Keratinocyte (primary cell): Measurements from ENCODE around the gene TRAF5. TPM values are rescaled to one million over a fixed set of nuclear protein-coding genes. Genes with fewer than 3 reads are reported as not detected.

ENCODE experiments used
- DNase-seq: peaks from one replicate; pipeline ENCODE4 v3.0.0-alpha.2; 2011; ENCODE audit warnings: low read depth, missing footprints, low spot score
- FAIRE-seq: peaks from 2 replicates; lab custom pipeline; 2011; peaks lifted over from hg19 to GRCh38; lab: Jason Lieb, UNC
- H2AFZ ChIP-seq: 2 replicates; pipeline ENCODE4 v1.6.0; 2012; ENCODE audit warnings: low read length, control low read depth, inconsistent platforms; ENCODE audit not compliant: control insufficient read depth
- H3K27ac ChIP-seq: 2 replicates; pipeline ENCODE4 v1.5.1; 2011; ENCODE audit warnings: low read length; ENCODE audit not compliant: control insufficient read depth, insufficient read depth
- H3K27me3 ChIP-seq: 3 replicates; pipeline ENCODE4 v1.6.0; 2011; ENCODE audit warnings: low read length; ENCODE audit not compliant: control insufficient read depth, insufficient read depth; ENCODE audit errors: extremely low read depth
- H3K36me3 ChIP-seq, 2 experiments: 2 replicates in 1 of 2; 3 replicates in 1 of 2; pipeline ENCODE4 v1.5.1; 2011; ENCODE audit warnings: low read length in 2 of 2, mild to moderate bottlenecking in 1 of 2; ENCODE audit not compliant: control insufficient read depth in 2 of 2, insufficient read depth in 2 of 2; ENCODE audit errors: extremely low read depth in 1 of 2
- H3K4me1 ChIP-seq: 3 replicates; pipeline ENCODE4 v1.5.1; 2011; ENCODE audit warnings: low read length; ENCODE audit not compliant: control insufficient read depth, insufficient read depth; ENCODE audit errors: extremely low read depth
- H3K4me2 ChIP-seq: 3 replicates; pipeline ENCODE4 v1.6.0; 2011; ENCODE audit warnings: low read depth, low read length; ENCODE audit not compliant: control insufficient read depth, insufficient read depth; ENCODE audit errors: extremely low read depth
- H3K4me3 ChIP-seq, 3 experiments: fragments of 200-600 bp in 1 of 3; sonication (generic) in 1 of 3; 2 replicates in 2 of 3; 3 replicates in 1 of 3; pipeline ENCODE4 v1.5.1; 2011 to 2016; ENCODE audit warnings: low read length in 3 of 3, mild to moderate bottlenecking in 3 of 3, control low read depth in 2 of 3, inconsistent platforms in 1 of 3, low read depth in 1 of 3, mixed read lengths in 1 of 3, mixed run types in 1 of 3, moderate library complexity in 1 of 3; ENCODE audit not compliant: control insufficient read depth in 2 of 3, insufficient read depth in 2 of 3; ENCODE audit errors: extremely low read depth in 1 of 3
- H3K79me2 ChIP-seq: 2 replicates; pipeline ENCODE4 v1.6.0; 2012; ENCODE audit warnings: low read length; ENCODE audit not compliant: control insufficient read depth, insufficient read depth
- H3K9ac ChIP-seq: 3 replicates; pipeline ENCODE4 v1.6.0; 2011; ENCODE audit warnings: low read length; ENCODE audit not compliant: control insufficient read depth, insufficient read depth; ENCODE audit errors: extremely low read depth
- H3K9me1 ChIP-seq: 3 replicates; pipeline ENCODE4 v1.6.0; 2011; ENCODE audit warnings: low read length; ENCODE audit not compliant: control insufficient read depth, insufficient read depth; ENCODE audit errors: extremely low read depth
- H3K9me3 ChIP-seq: 2 replicates; pipeline ENCODE4 v1.5.1; 2012; ENCODE audit warnings: low read depth, low read length; ENCODE audit not compliant: control insufficient read depth
- H4K20me1 ChIP-seq: 3 replicates; pipeline ENCODE4 v1.6.0; 2011; ENCODE audit warnings: low read length; ENCODE audit not compliant: control insufficient read depth, insufficient read depth; ENCODE audit errors: extremely low read depth
- EZH2 ChIP-seq: IDR thresholded peaks from one replicate; pipeline ENCODE4 v1.6.1; 2012; ENCODE audit warnings: inconsistent platforms, mild to moderate bottlenecking, low read length, moderate library complexity
- dilution Hi-C: fragments of 300-500 bp; cut with MboI; formaldehyde crosslinking; loops from one replicate; pipeline ENCODE4 v1.7.0; 2020; ENCODE audit warnings: low sequenced_read_pairs; ENCODE audit not compliant: extremely low pct_ligation_motif_present
- polyA plus RNA-seq, 5 experiments: library from polyadenylated mRNA; depleted of rRNA in 3 of 5; stranded (reverse) in 3 of 5; stranded (forward) in 1 of 5; unstranded in 1 of 5; fragments of >200 nt; gene quantifications; 1 replicate in 1 of 5; 2 replicates in 3 of 5; 3 replicates in 1 of 5; pipeline versions ENCODE4 v1.2.1 to v1.2.3, GENCODE V29; 2011 to 2012; ENCODE audit warnings: missing spikeins in 2 of 5, low read depth in 1 of 5, low replicate concordance in 1 of 5
- TF ChIP-seq, protein P1 (sequence below), 3 experiments: IDR thresholded peaks in 1 of 3; conservative IDR thresholded peaks in 1 of 3; optimal IDR thresholded peaks in 1 of 3; 2 replicates in 2 of 3; 3 replicates in 1 of 3; pipeline versions ENCODE3 to v1.5.1; 2011; ENCODE audit warnings: low read length in 3 of 3, mild to moderate bottlenecking in 3 of 3, moderate library complexity in 2 of 3, control low read depth in 1 of 3, inconsistent platforms in 1 of 3; ENCODE audit not compliant: insufficient read depth in 2 of 3; ENCODE audit errors: extremely low read depth in 1 of 3

The TRAF5 gene
- polyA plus RNA-seq, 1 donor (not counting 4 experiments of a cell fraction or from before 2014, with no cell fraction given): 2.1 TPM

DNA sequence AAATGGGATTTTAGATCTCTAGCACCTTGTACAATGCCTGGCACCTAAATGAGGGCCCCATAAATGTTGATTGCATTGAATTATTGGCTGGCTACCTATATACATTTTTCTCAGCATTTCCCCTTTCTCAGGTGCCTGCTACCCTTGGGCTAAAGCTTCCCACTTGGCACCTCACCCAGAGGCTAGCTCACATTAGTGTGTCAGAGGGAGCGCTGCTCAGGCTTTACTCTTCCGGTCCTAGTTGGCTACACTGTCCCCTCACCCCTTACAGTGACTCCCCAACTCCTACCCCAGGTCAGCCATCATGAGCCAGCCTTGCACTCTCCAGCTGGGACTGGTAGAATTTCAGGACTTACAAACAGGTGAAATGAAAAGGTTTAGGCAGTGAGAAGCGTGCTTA is 9.5 kb downstream of the TRAF5 start:
- no peaks in the 10 kb centered on the region for H3K27me3 ChIP-seq
- H3K9me1 ChIP-seq: no peaks in the 10 kb centered on the region
- no peak overlapping the region for H3K4me3 ChIP-seq
- no peaks in the 10 kb centered on the region for H3K79me2 ChIP-seq
- no peak for DNase-seq
- no peaks in the 10 kb centered on the region for H3K9me3 ChIP-seq
- dilution Hi-C loops: no loop called here
- no peak overlapping the region for H2AFZ ChIP-seq
- FAIRE-seq: no peak
- peaks cover 3% of the 10 kb centered on the region for H3K4me1 ChIP-seq
- no peak overlapping the region for H3K9ac ChIP-seq
- no peaks in the 10 kb centered on the region for H4K20me1 ChIP-seq
- no peak overlapping the region for H3K4me2 ChIP-seq
- TF ChIP-seq, protein P1, sequence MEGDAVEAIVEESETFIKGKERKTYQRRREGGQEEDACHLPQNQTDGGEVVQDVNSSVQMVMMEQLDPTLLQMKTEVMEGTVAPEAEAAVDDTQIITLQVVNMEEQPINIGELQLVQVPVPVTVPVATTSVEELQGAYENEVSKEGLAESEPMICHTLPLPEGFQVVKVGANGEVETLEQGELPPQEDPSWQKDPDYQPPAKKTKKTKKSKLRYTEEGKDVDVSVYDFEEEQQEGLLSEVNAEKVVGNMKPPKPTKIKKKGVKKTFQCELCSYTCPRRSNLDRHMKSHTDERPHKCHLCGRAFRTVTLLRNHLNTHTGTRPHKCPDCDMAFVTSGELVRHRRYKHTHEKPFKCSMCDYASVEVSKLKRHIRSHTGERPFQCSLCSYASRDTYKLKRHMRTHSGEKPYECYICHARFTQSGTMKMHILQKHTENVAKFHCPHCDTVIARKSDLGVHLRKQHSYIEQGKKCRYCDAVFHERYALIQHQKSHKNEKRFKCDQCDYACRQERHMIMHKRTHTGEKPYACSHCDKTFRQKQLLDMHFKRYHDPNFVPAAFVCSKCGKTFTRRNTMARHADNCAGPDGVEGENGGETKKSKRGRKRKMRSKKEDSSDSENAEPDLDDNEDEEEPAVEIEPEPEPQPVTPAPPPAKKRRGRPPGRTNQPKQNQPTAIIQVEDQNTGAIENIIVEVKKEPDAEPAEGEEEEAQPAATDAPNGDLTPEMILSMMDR (optimal IDR thresholded peaks at IDR 0.05 in 1 of 3, IDR thresholded peaks at IDR 0.05 in 1 of 3, conservative IDR thresholded peaks at IDR 0.05 in 1 of 3; ENCODE audit: extremely low read depth in 1 of 3, insufficient read depth in 2 of 3, low read length in 3 of 3): no peak
- no peak for TF ChIP-seq EZH2
- H3K27ac ChIP-seq: no peak overlapping the region
- H3K36me3 ChIP-seq: no peaks in the 10 kb centered on the region

DNA sequence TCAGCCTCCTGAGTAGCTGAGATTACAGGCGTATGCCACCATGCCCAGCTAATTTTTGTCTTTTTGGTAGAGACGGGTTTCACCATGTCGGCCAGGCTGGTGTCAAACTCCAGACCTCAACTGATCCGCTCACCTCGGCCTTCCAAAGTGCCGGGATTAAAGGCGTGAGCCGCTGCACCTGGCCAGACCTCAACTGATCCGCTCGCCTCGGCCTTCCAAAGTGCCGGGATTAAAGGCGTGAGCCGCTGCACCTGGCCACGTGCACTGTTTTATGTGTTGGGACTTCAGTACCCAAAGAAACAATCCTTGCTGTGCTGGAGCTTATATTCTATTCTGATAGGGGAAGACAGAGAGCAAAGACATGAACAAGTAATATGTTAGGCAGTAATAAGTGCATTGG is 10.1 kb downstream of the TRAF5 start:
- dilution Hi-C loops: no loop called here
- Histone ChIP-seq H3K27ac (no peak overlapping the region), H3K9me1 (no peaks in the 10 kb centered on the region), H3K27me3 (no peaks in the 10 kb centered on the region), H3K4me1 (peaks cover 3% of the 10 kb centered on the region), H3K9me3 (no peaks in the 10 kb centered on the region), H3K4me2 (no peak overlapping the region), H3K9ac (no peak overlapping the region), H3K79me2 (no peaks in the 10 kb centered on the region), H4K20me1 (no peaks in the 10 kb centered on the region), H3K36me3 (no peaks in the 10 kb centered on the region), H3K4me3 (no peak overlapping the region), H2AFZ (no peak overlapping the region)
- FAIRE-seq: no peak
- DNase-seq: no peak
- no peak for TF ChIP-seq EZH2
- TF ChIP-seq, protein P1 (optimal IDR thresholded peaks at IDR 0.05 in 1 of 3, IDR thresholded peaks at IDR 0.05 in 1 of 3, conservative IDR thresholded peaks at IDR 0.05 in 1 of 3; ENCODE audit: extremely low read depth in 1 of 3, insufficient read depth in 2 of 3, low read length in 3 of 3): no peak
